ENCODE data around the gene TTC34.

TTC34 gene

GRCh38 chr1:2801535-2802291 lies at the start of gene TTC34:
Gene TTC34, minus strand, starts transcription at chr1:2801693. Its CDS starts 866 bp downstream, at chr1:2800827.
- no peak for FAIRE-seq

GRCh38 chr1:2850502-2850901 lies 49.0 kb upstream of the TTC34 start:
- no peak for FAIRE-seq

- FAIRE-seq = no peak
Observed at GRCh38 chr1:2848006-2848670, 46.6 kb upstream of the TTC34 start.

GRCh38 chr1:2847086-2847985 lies 45.8 kb upstream of the TTC34 start:
- no peak for FAIRE-seq

GRCh38 chr1:2845869-2846268 lies 44.4 kb upstream of the TTC34 start:
- FAIRE-seq = no peak

- no peak for FAIRE-seq
Observed at GRCh38 chr1:2840036-2840809, 38.7 kb upstream of the TTC34 start.

GRCh38 chr1:2837823-2838222 lies 36.3 kb upstream of the TTC34 start:
- no peak for FAIRE-seq

- FAIRE-seq = no peak
Observed at GRCh38 chr1:2837316-2837715, 35.8 kb upstream of the TTC34 start.

- no peak for FAIRE-seq
Observed at GRCh38 chr1:2836333-2836970, 35.0 kb upstream of the TTC34 start.

GRCh38 chr1:2835650-2836159 lies 34.2 kb upstream of the TTC34 start:
- no peak for FAIRE-seq

GRCh38 chr1:2834741-2835564 lies 33.5 kb upstream of the TTC34 start:
- no peak for FAIRE-seq

- FAIRE-seq = no peak
Observed at GRCh38 chr1:2834146-2834475, 32.6 kb upstream of the TTC34 start.

GRCh38 chr1:2833454-2834145 lies 32.1 kb upstream of the TTC34 start:
- no peak for FAIRE-seq

GRCh38 chr1:2832506-2833453 lies 31.3 kb upstream of the TTC34 start:
- no peak for FAIRE-seq

GRCh38 chr1:2831596-2832212 lies 30.2 kb upstream of the TTC34 start:
- FAIRE-seq = no peak

- no peak for FAIRE-seq
Observed at GRCh38 chr1:2830761-2831425, 29.4 kb upstream of the TTC34 start.

- no peak for FAIRE-seq
Observed at GRCh38 chr1:2829846-2830615, 28.5 kb upstream of the TTC34 start.
